HG03520 (cell line): ENCODE measurements around the gene SH2D5.
A peak's percentile ranks its signal among the peaks of the same experiment; 100 is the strongest.

Source experiments
- ATAC-seq: cut with Tn5 transposase; IDR thresholded peaks from one replicate; pipeline ENCODE4 v1.9.1; 2021; ENCODE audit warnings: mild to moderate bottlenecking, moderate library complexity; ENCODE audit not compliant: unreplicated experiment

SH2D5 gene

DNA sequence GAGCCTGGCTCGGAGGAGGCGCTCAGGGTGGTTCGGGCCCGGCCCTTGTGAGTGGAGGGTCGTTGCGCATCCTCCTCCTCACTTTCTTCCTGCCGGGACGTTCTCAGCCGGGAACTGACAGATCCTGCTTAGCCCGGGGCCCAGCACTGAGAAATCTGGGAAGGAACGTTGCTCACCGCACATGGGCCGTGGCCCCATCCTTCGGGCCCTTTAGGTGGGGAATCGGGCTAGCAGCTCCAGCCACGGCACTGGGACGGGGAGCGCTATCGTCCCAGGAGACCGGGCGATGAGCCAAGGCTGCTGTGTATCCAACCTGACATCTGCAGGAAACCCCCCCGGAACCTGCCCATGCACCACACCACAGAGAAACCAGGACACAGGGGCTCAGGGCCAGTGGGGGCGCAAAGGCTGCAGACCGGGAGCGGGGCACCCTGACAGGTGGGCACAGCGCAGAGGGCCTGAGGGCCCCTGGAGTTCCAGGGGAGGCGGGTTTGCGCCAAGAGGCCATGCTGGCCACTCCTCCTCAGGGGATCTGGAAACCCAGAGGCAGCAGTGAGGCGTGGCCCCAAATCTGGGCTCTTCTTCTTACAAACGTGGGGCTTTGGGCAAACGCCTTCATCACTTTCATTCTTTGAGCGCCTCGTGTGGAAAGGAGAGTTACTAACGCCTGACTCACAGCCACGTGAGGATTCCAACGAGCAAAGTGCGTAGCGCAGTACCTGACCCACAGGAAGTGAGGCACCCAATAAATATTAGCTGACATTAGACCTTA, at the start of gene SH2D5:
Gene SH2D5, minus strand, starts transcription at position 116 of the 772 bp plus-strand sequence. CDS start 4,659 bp downstream, outside the sequence.
- peak; percentile 47 for ATAC-seq

DNA sequence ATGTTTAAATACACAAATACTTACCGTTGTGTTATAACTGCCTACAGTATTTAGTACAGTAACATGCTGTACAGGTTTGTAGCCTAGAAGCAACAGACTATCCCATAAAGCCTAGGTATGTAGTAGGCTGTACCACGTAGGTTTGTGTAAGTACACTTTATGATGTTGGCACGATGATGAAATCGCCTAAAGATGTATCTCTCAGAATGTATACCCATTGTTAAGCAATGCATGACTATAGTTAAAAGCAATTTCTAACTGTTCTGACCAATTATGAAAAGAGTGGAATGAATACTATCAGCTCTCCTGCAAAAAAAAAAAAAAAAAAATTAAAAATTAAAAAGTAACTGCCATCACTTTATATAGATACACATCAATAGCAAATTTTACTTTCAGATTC, 43.2 kb upstream of the SH2D5 start:
- no peak for ATAC-seq

DNA sequence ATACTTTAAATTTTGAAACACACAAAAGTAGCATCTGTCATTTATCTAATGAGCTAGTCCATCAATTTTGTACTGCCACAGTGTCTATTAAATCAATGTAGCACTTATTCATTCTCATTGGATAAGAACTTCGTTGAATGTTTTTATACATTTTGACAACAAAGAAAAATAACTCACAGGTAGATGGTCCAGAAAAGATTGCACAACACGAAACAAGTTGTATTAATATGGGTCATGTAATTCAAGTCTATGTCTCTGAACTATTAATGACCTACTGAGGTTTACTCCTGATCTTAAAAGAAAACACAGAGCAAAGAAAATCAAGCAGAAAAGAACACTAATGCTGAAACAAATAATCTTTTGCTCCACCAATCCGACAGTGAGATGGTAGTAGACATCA, 39.3 kb upstream of the SH2D5 start:
- ATAC-seq, result no peak

DNA sequence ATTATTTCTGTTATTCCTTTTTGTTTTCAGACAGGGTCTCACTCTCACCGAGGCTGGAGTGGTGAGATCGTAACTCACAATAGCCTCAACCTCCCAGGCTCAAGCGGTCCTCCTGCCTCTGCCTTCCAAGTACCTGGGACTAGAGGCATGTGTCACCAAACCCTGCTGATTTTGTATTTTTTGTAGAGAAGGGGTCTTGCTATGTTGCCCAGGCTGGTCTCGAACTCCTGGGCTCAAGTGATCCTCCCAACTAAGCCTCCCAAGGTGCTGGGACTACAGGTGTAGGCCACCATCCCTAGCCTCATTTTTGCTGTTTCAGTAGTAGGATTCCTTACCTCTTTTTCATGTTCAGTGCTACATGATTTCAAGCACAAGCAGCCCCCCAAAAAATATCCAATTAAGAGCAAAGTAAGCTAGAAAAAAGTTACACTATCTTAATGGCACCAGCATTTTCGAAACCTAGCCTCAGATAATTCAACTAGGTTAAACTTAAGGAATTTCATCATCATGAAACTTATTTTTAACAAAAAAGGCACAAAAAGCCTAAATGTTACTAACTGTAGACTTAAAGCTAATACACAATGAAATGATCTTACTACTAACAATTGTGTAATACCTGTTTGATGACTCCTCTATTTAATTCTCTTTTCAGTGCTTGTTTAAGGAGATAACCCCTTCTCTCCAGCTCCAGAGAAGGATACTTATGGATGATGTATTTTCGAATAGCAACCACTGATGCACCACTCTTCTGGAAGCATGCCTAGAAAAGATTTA, 38.0 kb upstream of the SH2D5 start:
- no peak for ATAC-seq

DNA sequence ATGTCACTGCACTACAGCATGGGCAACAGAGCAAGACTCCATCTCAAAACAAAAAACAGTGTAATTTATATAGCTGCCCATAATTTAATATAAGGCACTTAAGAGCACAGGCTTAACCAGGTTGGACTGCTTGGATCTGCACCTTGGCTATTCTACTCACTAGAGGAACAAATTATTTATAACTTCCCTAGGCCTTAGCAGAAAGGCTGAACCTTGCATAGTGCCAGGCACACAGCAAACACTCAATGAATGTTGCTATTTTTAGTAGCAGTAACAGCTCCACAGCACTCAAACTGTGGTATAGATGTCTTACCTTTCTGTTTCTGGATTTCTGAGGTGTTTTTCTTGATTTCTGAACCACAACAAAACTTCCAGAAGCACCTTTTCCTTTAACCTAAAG, 34.8 kb upstream of the SH2D5 start:
- ATAC-seq, result no peak

DNA sequence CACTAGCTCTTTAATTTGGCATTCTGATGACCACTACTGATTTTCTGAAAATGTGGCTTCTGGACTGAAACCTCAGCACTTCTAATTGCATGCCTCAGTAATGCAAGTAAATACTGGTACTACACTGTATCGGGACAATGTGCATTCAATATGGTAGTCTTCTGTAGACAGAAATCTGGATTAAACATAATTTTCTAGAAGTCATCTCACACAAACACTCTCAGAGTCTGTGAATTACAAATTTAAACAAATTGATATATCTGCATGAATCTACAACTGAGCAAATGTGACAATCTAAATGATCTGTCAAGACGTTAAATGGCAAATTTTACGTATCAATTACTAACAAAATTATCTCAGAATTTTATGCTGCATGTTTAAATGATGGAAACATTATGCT, 30.9 kb upstream of the SH2D5 start:
- ATAC-seq, result no peak

DNA sequence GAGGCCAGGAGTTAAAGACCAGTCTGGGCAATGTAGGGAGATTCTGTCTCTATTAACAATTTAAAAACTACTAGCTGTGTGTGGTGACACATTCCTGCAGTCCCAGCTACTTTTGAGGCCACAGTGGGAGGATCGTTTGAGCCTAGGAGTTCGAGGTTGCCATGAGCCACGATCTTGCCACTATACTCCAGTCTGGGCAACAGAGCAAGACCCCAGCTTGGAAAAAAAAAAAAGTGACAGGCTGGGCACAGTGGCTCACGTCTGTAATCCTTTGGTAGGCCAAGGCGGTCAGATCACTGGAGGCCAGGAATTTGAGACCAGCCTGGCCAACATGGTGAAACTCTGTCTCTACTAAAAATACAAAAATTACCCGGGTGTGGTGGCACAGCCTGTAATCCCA, 27.8 kb upstream of the SH2D5 start:
- ATAC-seq, result no peak

DNA sequence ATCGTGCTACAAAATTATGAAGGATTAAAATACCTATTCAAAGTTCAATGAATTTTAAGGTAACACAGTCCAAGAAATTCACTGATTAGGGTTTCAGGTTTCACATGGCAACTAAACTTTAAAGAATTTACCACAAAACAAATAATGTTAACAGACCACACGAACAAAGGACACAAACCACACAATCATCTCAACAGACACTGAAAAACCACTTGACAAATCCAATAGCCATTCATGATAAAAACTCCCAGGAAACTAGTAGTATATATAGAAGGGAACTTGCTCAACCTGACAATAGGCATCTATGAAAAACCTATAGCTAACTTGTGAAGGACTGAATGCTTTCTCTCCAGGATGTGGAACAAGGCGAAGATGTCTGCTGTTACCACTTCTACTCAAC, 21.1 kb upstream of the SH2D5 start:
- no peak for ATAC-seq

DNA sequence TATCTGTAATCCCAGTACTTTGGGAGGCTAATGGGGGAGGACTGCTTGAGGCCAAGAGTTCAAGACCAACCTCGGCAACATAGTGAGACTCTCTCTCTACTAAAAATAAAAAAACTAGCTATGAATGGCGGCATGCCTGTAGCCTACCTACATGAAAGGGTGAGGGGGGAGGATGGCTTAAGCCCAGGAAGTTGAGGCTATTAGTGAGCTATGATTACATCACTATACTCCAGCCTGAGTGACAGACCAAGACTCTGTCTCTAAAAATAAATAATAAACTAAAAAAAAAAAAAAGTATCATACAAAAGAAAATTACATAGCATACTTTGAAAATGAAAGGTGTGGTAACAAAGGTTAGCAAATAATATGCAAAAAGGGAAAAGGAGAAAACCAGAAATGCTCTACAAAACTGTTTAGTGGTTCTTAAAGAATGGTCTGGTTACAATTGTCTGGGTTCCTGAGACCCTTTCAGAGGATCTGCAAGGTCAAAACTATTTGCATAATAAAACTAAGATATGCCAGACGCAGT, 19.0 kb upstream of the SH2D5 start:
- ATAC-seq, result no peak

DNA sequence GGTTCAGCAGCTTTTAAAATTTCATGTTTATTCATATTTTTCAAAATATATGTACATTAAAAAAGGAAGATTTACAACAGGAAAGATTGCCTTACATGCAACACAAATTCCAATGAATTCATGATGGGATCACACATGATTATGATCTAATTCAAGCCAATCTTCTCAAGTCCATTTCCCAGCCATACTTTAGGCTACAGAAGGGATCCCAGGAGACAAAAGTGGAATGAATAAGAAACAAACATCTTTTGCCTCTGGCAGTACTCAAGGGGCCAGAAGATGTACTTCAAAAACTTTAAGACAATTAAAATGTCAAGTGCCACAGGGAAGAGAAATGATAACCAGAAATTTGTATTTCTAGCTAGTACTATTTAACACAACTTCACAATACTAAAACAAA, 10.2 kb upstream of the SH2D5 start:
- ATAC-seq, result no peak

DNA sequence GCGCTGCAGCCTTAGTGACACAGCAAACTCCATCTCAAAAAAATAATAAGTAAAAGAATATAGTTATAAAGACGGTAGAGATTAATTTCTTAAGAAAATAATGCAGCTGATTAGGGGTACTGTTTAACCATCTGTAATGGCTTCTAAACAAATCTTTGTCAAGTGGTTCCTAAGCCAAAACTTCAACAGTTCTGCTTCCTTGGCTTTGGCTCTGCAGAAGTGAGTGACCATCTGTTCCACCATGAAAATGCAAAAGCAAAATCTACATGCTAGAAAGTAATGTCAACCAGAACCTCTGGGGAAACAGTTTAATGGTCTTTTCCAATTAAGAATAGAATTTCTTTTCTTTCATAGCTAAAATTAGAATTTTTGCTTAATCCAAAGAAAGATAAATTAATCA, 8.3 kb upstream of the SH2D5 start:
- ATAC-seq, result no peak

DNA sequence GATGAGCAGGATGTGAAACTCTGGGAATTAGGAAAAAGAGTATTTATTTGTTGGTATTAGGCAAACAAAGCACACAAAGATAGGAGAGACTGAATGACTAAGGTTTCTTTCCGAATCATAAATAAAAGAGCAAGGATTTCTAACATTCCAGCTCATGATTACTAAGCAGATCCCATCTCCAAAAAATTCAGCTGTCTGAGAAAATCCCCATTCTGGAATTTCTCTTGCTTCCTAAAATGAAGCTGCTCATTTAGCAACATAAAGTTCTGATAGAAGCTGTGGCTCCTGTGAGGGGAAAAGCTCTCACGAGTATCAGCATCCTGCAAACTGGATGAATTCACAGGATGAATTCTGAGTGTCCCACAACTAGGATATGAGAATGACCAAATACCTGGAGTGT, 6.7 kb upstream of the SH2D5 start:
- no peak for ATAC-seq

DNA sequence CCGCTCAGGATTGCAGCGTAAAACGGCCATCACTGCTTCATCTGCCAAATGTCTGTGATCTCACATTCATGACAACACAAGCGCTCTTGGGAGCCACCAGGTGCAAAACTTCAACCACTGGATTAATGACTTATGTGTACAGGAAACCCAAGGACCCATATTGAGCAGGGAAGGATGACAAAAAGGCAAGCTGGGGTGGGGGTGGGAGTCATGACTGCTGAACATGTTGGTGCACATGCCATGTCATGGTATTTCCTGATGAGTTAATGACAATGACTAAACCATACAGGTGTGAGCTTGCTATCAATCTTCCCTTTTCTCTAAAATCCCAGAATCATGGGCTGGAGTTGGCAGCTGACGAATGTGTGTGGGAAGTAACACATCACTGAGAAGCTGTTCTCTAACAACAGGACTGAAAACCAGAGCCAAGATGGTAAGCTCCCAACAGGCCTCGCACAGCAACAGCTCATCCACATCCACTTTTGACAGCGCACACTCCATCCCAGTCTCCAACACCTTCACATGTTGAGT, 3.1 kb upstream of the SH2D5 start:
- no peak for ATAC-seq

DNA sequence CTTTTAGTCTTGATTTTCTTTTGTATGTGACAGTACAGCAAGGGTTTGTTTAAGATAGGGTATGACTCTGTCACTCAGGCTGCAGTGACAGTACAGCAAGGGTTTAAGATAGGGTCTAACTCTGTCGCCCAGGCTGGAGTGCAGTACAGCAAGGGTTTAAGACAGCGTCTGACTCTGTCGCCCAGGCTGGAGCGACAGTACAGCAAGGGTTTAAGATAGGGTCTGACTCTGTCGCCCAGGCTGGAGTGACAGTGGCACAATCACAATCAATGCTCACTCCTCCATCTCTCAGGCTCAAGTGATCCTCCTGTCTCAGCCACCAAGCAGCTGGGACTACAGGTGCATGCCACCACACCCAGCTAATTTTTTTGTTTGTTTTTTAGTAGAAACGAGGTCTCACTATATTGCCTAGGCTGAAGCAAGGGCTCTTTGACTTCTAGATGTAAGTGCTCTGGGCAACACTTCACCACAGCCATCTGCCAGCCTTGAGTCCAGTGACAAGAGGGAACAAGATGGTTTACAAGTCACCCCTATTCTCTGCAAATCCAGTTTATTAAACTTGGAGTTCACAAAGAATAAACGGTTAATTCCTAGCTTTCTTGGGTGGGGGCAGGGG, 965 bp upstream of the SH2D5 start:
- no peak for ATAC-seq

DNA sequence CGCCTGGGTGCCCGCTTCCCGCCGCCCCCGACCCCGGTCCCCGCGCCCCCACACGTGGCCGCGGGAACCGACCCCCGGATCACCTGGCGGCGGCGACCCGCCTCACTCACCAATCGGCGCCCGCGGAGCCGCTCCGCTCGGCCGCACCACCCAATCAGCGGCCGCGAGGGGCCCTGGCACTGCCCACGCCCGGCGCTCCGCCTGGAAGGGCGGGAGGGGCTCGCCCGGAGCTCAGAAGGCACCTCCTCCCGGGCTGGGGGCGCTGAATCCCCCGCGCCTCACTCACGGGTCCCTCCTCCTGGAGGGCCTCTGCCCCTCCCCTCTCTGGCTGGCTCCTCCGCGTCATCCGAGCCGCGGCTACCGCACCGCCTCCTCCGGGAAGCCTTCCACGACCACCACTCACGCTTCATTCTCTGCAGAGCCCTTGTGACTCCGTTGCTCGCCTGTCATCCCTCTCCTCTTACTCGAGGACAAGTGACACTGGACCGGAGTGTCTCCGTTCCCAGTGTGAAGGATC, 374 bp downstream of the SH2D5 start:
- ATAC-seq, result peak; percentile 35

DNA sequence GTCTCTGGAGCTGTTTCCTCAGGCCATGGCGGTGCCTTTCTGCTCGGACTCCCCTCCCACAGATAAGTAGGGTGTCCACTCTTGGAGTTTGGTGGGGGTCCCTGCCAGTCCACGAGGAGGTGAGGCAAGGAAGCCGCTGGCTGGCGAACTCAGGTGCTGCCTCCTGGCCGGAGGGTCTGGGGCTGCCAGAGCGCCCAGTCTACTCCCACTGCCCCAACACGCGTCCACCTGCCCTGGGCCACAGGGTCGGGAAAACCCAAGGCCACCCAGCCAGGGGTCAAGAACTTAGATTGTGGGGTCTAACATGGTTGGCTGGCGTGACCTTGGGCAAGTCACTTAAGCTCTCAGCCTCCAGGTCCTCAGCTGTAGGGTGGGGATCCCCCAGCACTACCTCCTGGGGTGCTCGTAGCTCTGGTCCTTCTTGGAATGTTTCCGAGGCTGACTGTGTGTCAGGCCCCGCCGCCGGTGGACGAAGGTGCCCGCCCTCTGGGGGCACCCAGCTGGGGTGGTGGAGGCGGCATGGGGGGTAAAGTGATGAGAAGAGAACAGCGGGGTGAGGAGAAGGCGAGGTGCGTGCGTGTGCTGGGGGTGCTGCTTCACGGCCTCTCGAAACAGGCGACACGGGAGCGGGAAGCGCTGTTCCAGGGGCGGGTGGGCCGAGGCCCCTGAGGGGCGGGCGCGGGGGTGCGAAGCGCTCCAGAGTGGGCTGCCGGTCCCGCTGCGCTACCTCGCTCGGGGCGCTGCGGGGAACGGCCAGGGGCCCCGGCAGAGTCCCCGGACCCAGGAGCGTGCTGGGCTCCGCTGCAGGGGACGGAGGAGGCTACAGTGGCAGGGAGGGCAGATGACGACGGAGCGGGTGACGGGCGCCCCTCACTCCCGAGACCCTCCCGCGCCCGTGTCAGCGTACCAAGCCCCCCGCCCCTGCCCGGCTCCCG, 1.2 kb downstream of the SH2D5 start:
- ATAC-seq, result no peak

DNA sequence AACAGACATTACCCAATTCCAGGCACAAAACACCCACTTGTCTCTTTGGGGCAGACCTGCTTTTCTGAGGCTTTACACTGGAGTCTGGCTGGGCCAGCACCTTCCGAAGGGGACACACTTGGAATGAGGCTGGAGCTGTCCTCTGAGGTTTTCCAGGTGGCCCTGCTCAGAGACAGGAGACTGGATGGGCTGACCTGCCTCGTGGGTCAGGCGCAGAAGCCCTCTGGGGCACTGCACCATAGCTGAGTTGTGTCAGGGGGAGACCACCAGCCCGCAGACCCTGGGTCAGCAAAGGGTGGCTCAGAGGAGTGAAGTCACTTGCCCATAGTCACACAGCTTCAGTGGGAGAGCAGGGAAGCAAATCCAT, 1.8 kb downstream of the SH2D5 start:
- no peak for ATAC-seq

DNA sequence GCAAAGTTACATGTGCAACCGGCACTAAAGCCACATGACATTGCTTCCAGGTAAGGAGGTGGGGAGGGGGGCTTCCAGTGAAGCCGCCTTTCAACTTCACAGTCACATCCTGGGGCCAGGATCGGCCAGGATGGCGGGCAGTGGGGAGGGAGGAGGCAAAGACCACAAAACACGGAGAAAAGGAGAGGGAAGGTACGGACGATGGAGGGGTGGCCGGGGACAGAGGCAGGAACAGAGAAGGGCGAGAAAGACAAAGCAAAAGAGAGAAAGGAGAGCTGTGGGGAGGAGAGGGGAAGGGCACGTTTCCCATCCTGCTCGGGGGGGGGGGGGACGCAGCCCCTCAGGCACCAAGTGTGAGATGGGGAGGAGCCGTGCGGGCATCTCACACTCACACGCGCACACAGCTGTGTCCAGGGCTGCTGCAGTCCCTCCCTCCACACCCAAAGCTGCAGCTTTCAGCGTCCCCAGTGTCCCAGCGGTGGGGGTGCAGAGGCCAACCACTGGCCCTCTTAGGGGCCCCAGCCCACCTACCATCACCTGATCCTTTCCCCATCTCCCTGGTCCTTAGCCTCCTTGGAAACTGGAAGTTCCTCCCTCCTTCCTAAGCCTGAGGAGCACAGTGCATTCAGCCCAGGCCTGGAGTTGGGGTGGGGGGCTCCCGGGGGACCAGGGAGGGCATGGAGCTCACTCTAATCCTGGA, 2.4 kb downstream of the SH2D5 start:
- no peak for ATAC-seq

DNA sequence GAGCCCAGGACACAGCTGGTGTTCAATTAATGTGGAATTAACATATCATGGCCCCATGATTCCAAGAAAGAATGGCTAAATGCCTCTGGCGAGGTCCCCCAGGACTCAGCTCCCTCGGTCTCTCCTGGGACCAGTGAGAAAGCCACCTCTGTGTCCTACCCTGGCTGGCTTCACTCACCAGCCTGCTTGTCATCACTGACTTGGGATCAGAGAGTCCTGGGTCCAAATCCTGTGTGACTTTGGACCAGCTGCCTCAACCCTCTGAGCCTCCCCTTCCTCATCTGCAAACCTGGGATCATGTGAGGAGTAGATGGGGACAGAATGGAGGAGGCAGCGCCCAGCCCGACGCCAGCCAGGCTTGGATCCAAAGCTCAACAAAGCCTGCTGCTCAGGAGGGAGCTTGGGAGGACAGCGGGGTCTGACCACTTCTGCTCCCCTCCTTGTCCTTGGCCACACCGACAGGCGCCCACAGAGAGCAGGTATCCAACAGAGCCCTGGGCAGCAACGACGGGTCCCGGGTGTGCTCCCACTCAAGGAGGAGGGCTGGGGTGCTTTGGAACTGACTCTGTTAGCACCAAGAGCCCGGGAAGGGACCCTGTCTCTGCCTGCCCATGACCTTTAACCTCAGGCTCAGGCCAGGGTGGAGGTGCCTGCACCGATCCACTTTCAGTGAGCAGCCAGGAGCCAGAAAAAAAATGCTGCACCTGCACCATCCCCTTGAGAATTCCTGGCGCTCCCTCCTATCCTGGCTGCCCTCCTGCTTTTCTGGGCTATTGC, 3.2 kb downstream of the SH2D5 start:
- ATAC-seq, result no peak
